Activated naive CD8-positive, alpha-beta T cell treated with anti-CD3 and anti-CD28 coated beads, Interleukin-2, amount 50 U/mL, for 24 hours (primary cell): ENCODE measurements around the gene XPNPEP2.

Experiments used
- ATAC-seq: fragments of 150-1000 bp; cut with Tn5 transposase; one replicate; pipeline ENCODE4 v1.10.0; 2021
- DNase-seq: peaks from one replicate; pipeline ENCODE4 v3.0.0; 2021
- H3K27ac Mint-ChIP-seq: one replicate; pipeline ENCODE4 v1.8.0; 2021; ENCODE audit warnings: mild to moderate bottlenecking, mixed read lengths
- H3K27me3 Mint-ChIP-seq: one replicate; pipeline ENCODE4 v1.8.0; 2021; ENCODE audit warnings: mixed read lengths
- H3K36me3 Mint-ChIP-seq: one replicate; pipeline ENCODE4 v1.8.0; 2021; ENCODE audit warnings: low read depth, mixed read lengths
- H3K4me1 Mint-ChIP-seq: one replicate; pipeline ENCODE4 v1.8.0; 2021; ENCODE audit warnings: mixed read lengths
- H3K4me3 Mint-ChIP-seq: one replicate; pipeline ENCODE4 v1.8.0; 2021; ENCODE audit warnings: mild to moderate bottlenecking, moderate library complexity, mixed read lengths
- H3K9me3 Mint-ChIP-seq: one replicate; pipeline ENCODE4 v1.8.0; 2021; ENCODE audit warnings: mixed read lengths

The XPNPEP2 gene

DNA sequence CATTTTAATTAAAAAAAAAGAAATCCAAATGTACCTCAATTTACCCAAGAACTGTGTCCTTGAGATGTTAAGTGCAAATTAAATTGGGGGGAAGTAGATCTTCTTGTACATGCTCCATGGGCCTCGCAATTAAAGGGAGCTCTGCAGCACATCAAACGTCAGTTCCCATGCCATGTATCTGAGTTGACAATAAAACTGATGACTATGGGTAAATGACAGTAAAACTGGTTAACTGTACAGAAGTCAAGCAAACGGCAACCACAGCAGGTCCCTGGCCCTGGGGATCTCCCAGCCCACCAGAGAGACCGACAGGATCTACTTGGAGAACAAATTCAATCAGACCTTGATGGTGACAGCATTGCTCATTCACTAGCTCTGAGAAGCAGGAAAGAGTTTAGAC lies 32.8 kb upstream of the XPNPEP2 start:
- no peak overlapping the region for H3K4me3 Mint-ChIP-seq
- no peaks in the 10 kb centered on the region for H3K27me3 Mint-ChIP-seq
- H3K36me3 Mint-ChIP-seq = no peaks in the 10 kb centered on the region
- DNase-seq (no peak), ATAC-seq (no peak)
- H3K27ac Mint-ChIP-seq = no peak overlapping the region
- peaks cover 5% of the 10 kb centered on the region for H3K9me3 Mint-ChIP-seq
- no peaks in the 10 kb centered on the region for H3K4me1 Mint-ChIP-seq

DNA sequence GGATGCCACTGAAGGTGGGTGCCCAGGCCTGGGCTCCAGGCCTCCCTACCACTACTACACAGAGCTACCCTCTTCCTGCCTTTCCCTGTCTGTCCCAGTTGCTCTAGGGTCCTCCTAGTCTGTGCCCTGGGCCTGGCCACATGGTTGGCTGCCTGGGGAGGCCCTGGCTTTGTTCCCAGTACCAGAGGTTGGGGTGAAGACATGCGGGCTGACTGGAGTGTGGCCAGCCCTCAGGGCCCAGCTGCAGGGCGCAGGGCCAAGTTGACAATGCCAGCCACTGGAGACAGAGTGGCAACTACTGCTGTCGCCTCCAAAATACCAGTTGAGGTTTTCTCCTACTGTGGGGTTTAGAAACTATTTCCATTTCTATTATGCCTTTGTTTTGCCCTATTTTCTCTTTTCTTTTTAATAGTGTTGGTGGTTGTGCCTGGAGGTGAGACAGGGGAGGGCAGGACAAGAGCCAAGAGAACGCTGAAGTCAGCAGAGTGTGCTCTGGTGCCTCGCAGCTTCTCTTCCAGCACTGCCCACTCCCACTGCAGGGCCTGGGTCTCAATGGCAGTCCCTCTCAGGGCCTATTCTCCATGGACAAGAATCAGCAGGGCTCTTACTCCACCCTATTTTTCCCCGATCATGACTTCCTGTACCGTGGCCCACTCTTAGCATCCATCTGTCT lies 32.2 kb upstream of the XPNPEP2 start:
- DNase-seq = no peak
- Mint-ChIP-seq H3K4me3 (no peak overlapping the region), H3K4me1 (no peaks in the 10 kb centered on the region), H3K9me3 (peaks cover 5% of the 10 kb centered on the region), H3K27me3 (no peaks in the 10 kb centered on the region), H3K27ac (no peak overlapping the region), H3K36me3 (no peaks in the 10 kb centered on the region)
- ATAC-seq = no peak

DNA sequence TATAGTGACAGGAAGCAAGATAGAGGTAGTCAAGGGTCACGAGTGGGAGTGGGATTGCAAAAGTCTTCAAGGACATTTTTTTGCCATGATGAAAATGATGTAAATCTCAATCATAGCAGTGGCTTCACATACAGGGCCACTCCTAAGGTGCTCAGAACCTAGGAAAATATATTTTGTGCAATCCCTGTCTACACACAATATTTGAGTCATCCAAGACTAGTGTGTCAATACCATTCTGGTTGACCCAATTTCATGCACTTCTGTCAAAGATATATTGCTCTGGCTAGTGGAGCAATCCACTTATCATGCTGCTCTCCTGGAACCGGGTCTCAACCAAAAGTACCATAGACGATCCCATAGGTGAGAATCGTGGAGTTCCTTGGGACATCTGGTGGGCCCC lies 24.2 kb upstream of the XPNPEP2 start:
- no peaks in the 10 kb centered on the region for H3K9me3 Mint-ChIP-seq
- H3K4me3 Mint-ChIP-seq = no peak overlapping the region
- no peak overlapping the region for H3K27ac Mint-ChIP-seq
- H3K27me3 Mint-ChIP-seq = no peaks in the 10 kb centered on the region
- H3K4me1 Mint-ChIP-seq = no peaks in the 10 kb centered on the region
- DNase-seq (no peak), ATAC-seq (no peak)
- no peaks in the 10 kb centered on the region for H3K36me3 Mint-ChIP-seq

DNA sequence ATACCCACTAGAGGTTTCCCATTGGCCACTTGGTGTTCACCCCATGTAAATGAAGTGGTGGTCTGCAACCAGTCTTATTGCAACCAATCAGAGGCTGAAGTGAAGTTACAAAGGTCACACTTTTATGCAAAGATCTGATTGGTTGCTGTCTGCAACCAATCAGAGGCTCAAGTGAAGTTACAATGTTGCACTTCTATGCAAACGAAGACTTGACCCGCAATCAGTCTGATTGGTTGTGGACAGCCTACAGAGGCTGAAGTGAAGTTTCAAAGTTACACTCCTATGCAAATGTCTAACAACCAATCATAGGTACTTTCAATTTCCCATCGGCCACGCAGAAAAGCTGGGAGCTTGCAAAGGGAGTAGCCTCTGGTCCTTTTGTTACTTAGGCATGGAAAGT lies 22.3 kb upstream of the XPNPEP2 start:
- H3K27me3 Mint-ChIP-seq = no peaks in the 10 kb centered on the region
- H3K27ac Mint-ChIP-seq = no peak overlapping the region
- ATAC-seq (no peak), DNase-seq (no peak)
- H3K9me3 Mint-ChIP-seq = no peaks in the 10 kb centered on the region
- no peaks in the 10 kb centered on the region for H3K4me1 Mint-ChIP-seq
- no peaks in the 10 kb centered on the region for H3K36me3 Mint-ChIP-seq
- H3K4me3 Mint-ChIP-seq = no peak overlapping the region

DNA sequence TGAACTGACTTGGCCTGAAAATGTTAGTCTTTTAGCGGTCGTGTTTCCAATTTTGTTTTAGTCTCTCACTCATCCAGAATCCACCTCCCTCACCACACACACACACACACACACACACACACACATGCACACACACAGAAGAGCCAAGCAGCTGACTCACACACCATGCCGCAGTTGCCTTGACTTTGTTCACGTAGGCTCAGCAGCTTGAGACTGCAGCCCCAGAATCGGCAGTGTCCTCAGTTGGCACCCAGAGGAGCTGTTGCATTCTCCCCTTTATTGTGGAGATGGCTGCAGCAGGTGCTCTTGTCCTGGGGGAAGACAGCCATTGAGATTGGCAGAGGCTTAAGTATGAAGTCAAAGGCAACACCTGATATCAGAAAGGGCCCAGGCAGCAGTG lies 20.9 kb upstream of the XPNPEP2 start:
- DNase-seq (no peak), ATAC-seq (no peak)
- no peaks in the 10 kb centered on the region for H3K27me3 Mint-ChIP-seq
- no peak overlapping the region for H3K27ac Mint-ChIP-seq
- peaks cover 6% of the 10 kb centered on the region for H3K4me1 Mint-ChIP-seq
- H3K36me3 Mint-ChIP-seq = no peaks in the 10 kb centered on the region
- no peaks in the 10 kb centered on the region for H3K9me3 Mint-ChIP-seq
- H3K4me3 Mint-ChIP-seq = no peak overlapping the region

DNA sequence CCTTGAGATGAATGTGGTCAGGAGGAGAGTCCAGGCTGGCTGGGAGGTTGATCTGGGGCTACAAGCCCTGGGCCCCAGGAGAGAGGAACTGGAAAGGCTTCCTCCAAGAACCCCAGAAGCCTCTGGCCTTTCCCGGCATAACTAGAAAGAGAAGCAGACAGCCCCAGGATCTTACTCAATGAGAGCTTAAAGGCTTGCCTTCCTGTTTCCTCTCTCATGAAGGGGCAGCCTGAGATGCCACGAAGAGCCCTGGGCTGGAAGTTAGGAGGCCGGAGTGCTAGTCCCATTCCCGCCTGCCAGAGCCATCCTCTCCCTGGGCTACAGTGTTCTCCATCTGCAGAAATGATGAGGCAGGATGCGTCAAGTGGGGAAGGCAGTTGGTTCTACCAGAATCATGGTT lies 20.1 kb upstream of the XPNPEP2 start:
- H3K27me3 Mint-ChIP-seq = no peaks in the 10 kb centered on the region
- peaks cover 6% of the 10 kb centered on the region for H3K4me1 Mint-ChIP-seq
- DNase-seq (no peak), ATAC-seq (no peak)
- no peak overlapping the region for H3K27ac Mint-ChIP-seq
- no peaks in the 10 kb centered on the region for H3K9me3 Mint-ChIP-seq
- H3K36me3 Mint-ChIP-seq = no peaks in the 10 kb centered on the region
- H3K4me3 Mint-ChIP-seq = no peak overlapping the region

DNA sequence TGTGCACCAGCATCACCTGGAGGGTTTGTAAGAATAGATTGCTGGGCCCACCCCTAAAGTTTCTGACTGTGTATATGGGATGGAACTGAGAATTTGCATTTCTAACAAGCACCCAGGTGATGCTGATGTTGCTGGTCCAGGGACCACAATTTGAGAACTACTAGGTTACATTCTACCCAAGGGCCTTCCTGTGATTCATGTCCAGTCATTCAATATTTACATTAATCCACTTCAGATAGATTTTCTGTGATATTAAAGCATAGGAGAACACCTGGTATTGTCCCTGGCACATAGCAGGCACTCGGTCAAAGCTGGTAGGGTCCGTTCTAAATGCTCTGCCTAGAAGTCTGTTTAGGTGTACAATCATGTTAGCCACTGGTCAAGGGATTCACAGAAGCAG lies 19.5 kb upstream of the XPNPEP2 start:
- no peak for ATAC-seq
- Mint-ChIP-seq H3K4me1 (peaks cover 6% of the 10 kb centered on the region), H3K4me3 (no peak overlapping the region), H3K27ac (no peak overlapping the region), H3K27me3 (no peaks in the 10 kb centered on the region), H3K36me3 (no peaks in the 10 kb centered on the region), H3K9me3 (no peaks in the 10 kb centered on the region)
- no peak for DNase-seq

DNA sequence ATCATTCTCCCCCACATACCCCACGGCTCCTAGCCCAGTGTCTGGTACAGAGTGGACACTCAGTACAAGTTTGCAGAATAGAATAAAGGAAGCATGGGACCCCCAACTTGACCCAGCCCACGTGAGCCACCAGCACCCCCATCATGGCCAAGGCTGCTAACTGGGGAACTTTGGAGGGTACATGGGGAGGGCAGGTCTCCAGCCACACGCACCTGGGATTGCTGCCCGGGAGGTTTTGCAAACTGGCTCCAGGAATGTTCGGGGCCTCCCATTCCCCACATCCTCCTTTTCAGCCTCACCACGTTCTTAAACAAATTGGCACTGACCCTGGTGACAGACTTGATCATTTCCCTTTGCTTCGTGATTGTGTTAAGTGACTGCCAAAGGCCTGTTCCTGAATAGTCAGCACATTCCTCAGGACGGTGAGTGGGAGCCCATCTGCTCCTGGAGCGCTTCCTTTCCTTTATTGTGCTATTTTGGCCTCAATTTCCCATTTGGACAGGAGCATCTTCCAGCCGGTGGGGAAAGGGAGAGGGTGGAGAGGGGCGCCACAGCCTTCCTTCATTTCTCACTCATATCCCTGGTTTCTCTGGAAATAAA lies 18.7 kb upstream of the XPNPEP2 start:
- DNase-seq = no peak
- Mint-ChIP-seq H3K27ac (no peak overlapping the region), H3K27me3 (no peaks in the 10 kb centered on the region), H3K9me3 (no peaks in the 10 kb centered on the region), H3K4me1 (peaks cover 6% of the 10 kb centered on the region), H3K36me3 (no peaks in the 10 kb centered on the region), H3K4me3 (no peak overlapping the region)
- no peak for ATAC-seq

DNA sequence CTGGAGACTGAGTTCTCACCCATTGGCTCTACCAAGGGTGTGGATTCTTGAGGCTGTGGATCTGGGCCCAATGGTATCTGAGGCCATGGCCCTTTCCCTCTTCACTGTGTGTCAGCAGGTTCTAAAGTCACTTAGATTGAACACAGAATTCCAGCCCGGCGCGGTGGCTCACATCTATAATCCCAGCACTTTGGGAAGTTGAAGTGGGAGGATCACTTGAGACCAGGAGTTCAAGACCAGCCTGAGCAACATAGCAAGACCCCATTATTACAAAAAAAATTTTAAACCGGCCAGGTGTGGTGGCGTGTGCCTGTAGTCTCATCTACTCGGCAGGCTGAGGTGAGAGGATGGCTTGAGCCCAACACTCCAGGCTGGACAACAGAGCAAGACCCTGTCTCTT lies 18.0 kb upstream of the XPNPEP2 start:
- Mint-ChIP-seq H3K27me3 (no peaks in the 10 kb centered on the region), H3K27ac (no peak overlapping the region), H3K4me3 (no peak overlapping the region), H3K4me1 (peaks cover 6% of the 10 kb centered on the region), H3K9me3 (no peaks in the 10 kb centered on the region), H3K36me3 (no peaks in the 10 kb centered on the region)
- DNase-seq (no peak), ATAC-seq (no peak)

DNA sequence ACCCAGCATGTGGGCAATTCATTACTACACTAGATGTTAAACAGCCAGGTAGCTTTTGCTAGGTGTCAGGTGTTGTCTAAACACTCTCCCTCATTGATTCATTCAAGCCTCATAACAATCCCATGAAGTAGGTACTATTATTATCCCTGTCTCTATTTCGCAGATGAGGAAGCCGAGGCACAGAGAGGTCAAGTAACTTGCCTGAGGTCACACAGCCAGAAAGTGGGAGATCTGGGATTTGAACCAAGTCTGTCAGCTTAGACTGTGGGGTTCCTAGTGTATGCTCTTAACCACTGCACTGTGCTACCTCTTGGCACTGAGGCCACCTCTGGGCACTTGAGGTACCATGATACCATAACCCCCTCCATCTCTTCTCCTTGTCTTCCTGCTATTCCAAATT lies 17.4 kb upstream of the XPNPEP2 start:
- peaks cover 6% of the 10 kb centered on the region for H3K4me1 Mint-ChIP-seq
- no peak overlapping the region for H3K4me3 Mint-ChIP-seq
- DNase-seq = no peak
- no peaks in the 10 kb centered on the region for H3K36me3 Mint-ChIP-seq
- no peak for ATAC-seq
- H3K27ac Mint-ChIP-seq = no peak overlapping the region
- H3K27me3 Mint-ChIP-seq = no peaks in the 10 kb centered on the region
- no peaks in the 10 kb centered on the region for H3K9me3 Mint-ChIP-seq

DNA sequence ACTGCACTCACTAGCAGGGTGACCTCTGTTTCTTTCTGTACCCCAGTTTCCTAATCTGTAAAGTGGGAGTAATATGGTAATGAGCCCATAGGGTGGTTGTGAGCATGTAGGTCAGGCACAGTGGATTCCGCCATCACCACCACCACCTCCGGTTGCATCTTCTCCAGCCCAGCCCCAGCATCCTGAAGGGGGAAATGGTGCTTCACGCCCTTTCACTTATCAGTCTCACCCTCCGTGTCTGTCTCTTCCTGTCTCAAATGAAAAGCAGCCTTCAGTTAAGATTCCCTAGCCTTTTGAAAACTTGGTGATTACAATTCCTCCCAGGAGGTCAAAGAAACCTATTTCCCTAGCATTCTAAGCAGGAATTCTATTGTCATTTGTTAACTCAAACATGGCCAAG lies 16.9 kb upstream of the XPNPEP2 start:
- H3K4me1 Mint-ChIP-seq = peaks cover 7% of the 10 kb centered on the region
- ATAC-seq = peak; percentile 36
- H3K27me3 Mint-ChIP-seq = no peaks in the 10 kb centered on the region
- DNase-seq = no peak
- H3K9me3 Mint-ChIP-seq = no peaks in the 10 kb centered on the region
- H3K4me3 Mint-ChIP-seq = no peak overlapping the region
- H3K27ac Mint-ChIP-seq = no peak overlapping the region
- no peaks in the 10 kb centered on the region for H3K36me3 Mint-ChIP-seq

DNA sequence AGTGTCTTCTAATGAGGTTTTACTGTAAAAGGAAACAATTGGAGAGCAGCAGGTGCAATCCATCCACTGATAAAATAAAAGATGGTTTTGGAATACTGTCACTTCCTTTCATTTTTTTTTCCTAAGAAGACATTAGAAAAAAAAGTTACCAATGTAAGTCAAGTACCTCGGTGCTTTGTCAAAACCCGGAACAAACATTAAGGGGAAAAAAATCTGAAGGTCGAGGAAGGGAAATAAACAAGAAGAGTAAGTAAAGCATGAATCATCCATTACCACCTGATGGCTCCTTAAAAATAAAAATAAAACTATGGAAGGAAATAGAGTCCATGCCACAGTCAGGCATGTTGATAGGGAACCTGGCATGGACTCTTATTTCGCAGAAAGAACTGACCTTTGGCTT lies 15.3 kb upstream of the XPNPEP2 start:
- no peaks in the 10 kb centered on the region for H3K27me3 Mint-ChIP-seq
- no peak overlapping the region for H3K27ac Mint-ChIP-seq
- no peak overlapping the region for H3K4me3 Mint-ChIP-seq
- H3K36me3 Mint-ChIP-seq = no peaks in the 10 kb centered on the region
- H3K4me1 Mint-ChIP-seq = peaks cover 8% of the 10 kb centered on the region
- DNase-seq (no peak), ATAC-seq (no peak)
- no peaks in the 10 kb centered on the region for H3K9me3 Mint-ChIP-seq

DNA sequence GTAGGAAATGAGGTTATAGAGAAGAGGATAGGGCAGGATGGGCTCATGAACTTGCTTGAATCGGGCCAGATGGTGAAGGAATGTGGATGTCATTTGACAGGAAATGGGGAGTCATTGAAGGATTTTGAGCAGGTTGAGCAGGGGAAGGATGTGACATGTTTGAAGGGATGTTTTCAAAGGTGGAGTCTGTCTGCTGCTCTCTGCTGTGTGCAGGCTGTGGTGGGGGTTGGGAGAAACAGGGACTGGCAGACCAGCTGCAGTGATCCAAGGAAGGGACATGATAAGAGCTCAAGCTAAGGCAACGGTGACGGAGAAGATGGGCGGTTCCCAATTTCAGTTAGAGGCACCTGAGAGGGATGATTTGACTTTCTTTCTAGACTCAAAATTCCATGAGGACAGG lies 14.0 kb upstream of the XPNPEP2 start:
- ATAC-seq (no peak), DNase-seq (no peak)
- Mint-ChIP-seq H3K36me3 (no peaks in the 10 kb centered on the region), H3K27me3 (no peaks in the 10 kb centered on the region), H3K4me1 (peaks cover 8% of the 10 kb centered on the region), H3K27ac (no peak overlapping the region), H3K9me3 (no peaks in the 10 kb centered on the region), H3K4me3 (no peak overlapping the region)

DNA sequence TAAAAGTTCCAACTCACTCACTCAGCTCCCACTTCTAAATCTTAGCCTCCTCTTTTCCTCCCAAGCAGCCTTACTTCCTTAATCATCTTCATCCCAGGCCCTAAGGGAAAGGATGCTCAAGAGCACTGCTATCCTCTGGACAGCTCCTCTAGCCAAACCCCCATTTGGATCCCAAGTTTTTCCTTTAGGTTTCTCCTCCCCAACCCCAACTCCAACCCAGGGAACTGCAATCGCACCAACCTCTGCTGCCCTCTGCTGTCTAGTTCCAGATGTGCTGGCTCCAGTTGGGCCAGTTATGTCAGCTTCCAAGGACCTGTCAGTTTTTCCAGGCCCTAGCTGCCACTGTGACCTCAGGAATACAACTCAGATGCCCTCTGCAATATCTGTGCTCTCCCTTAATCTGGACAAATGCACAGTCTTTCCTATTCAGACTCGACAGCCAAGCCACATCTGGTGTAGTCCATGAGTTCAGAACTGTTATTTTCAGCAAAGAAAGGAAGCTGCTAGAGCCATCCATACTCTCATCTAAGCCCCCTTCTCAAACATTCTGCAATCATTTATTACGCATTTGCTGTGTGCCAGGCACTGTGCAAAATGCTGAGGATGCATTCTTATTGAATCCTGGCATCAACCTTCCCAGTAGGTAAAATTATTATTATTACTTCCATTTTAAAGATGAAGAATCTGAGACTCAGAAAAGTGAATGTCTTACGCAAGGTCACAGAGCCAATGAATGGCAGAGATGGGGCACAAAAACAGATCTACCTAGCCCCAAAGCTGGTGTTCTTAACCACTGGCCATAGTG lies 12.3 kb upstream of the XPNPEP2 start:
- no peaks in the 10 kb centered on the region for H3K9me3 Mint-ChIP-seq
- DNase-seq (peak; percentile 39), ATAC-seq (peak; percentile 28)
- no peaks in the 10 kb centered on the region for H3K27me3 Mint-ChIP-seq
- H3K4me1 Mint-ChIP-seq = peaks cover 18% of the 10 kb centered on the region
- no peaks in the 10 kb centered on the region for H3K36me3 Mint-ChIP-seq
- H3K4me3 Mint-ChIP-seq = no peak overlapping the region
- H3K27ac Mint-ChIP-seq = no peak overlapping the region

DNA sequence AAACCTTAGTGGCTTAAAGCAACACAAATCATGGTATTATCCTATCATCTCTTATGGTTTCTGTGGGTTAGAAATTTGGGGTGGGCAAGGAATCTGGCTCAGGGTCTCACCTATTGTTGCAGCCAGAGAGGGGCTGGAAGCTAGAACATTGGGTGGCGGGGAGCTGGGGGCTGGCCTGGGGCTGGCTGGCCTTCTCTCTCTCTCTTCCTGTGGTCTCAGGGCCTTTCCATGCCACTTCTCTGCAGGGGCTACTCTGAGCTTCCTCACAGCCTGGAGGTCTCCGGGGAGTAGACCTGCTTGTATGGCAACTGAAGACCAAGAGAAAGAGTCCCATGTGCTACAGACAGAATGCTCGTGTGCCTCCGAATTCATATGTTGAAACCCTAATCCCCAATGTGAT lies 10.7 kb upstream of the XPNPEP2 start:
- DNase-seq (no peak), ATAC-seq (no peak)
- Mint-ChIP-seq H3K4me1 (peaks cover 12% of the 10 kb centered on the region), H3K9me3 (no peaks in the 10 kb centered on the region), H3K27me3 (no peaks in the 10 kb centered on the region), H3K4me3 (no peak overlapping the region), H3K27ac (no peak overlapping the region), H3K36me3 (no peaks in the 10 kb centered on the region)
